ENCODE measurements around the gene FGFRL1.

Gene FGFRL1

DNA sequence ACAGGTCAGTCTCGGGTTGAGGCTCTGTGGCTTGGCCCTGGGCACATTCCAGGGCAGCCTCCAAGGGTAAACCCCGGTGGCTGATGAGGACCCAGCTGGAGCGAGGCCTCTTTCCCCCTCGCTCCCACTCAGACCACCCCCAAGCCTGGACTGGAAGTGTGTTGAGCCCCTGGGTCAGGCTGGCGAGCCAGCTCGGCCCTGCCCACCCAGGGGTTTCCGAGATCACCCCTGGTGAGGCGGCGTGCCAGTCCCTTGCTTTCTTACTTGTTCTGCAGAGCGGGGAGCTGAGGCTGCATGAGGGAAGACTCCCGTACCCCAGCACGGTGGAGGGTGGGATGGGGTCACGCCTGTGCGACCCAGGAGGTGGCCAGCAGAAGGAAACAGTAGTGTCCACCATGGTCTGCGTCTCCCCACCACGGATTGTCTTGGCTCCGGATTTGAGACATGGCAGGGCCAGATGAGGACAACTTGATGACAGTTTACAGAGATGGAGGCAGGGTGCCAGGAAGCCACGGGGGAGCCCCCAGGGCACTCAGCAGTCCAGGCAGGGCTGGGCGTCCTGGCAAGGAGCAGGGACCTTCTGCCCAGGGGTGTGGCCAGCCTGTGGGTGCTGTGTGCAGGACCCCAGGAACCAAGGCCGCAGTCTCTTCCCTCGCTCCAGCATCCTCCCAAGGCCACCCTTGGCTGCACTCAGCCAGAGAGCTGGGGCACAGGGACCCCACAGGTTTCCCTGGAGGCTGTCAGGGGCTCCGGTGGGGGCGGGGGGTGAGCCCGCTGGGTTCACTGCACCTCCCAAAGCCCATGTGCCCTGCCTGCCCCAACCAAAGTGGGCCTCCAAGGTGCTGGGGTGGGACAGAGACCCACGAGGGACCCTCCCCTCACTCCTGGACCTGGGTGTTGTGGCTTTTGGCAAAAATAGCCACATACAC lies 6.6 kb upstream of the FGFRL1 start:
- ATAC-seq (ENCODE audit: insufficient read depth, low read depth), result no peak
- H2AFZ ChIP-seq (ENCODE audit: low read depth, low read length), result no peak overlapping the region
- no peaks in the 10 kb centered on the region for H3K36me3 ChIP-seq (ENCODE audit: insufficient read depth, low read length)
- no peak overlapping the region for H3K27ac ChIP-seq (ENCODE audit: low read length)
- no peak overlapping the region for H3K9ac ChIP-seq (ENCODE audit: low read depth, low read length)
- H3K9me3 ChIP-seq (ENCODE audit: insufficient read depth, low read length, severe bottlenecking), result no peaks in the 10 kb centered on the region
- no peaks in the 10 kb centered on the region for H3K79me2 ChIP-seq (ENCODE audit: insufficient read depth, low read length)
- TF ChIP-seq, protein P1, sequence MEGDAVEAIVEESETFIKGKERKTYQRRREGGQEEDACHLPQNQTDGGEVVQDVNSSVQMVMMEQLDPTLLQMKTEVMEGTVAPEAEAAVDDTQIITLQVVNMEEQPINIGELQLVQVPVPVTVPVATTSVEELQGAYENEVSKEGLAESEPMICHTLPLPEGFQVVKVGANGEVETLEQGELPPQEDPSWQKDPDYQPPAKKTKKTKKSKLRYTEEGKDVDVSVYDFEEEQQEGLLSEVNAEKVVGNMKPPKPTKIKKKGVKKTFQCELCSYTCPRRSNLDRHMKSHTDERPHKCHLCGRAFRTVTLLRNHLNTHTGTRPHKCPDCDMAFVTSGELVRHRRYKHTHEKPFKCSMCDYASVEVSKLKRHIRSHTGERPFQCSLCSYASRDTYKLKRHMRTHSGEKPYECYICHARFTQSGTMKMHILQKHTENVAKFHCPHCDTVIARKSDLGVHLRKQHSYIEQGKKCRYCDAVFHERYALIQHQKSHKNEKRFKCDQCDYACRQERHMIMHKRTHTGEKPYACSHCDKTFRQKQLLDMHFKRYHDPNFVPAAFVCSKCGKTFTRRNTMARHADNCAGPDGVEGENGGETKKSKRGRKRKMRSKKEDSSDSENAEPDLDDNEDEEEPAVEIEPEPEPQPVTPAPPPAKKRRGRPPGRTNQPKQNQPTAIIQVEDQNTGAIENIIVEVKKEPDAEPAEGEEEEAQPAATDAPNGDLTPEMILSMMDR (IDR thresholded peaks at IDR 0.05; ENCODE audit: borderline replicate concordance, extremely low read depth, low read length, poor library complexity, severe bottlenecking), result no peak
- TF ChIP-seq EZH2 (IDR thresholded peaks at IDR 0.05; ENCODE audit: borderline replicate concordance, low read depth, low read length, severe bottlenecking), result no peak
- no peak overlapping the region for H3K4me3 ChIP-seq (ENCODE audit: low read depth in 1 of 2, low read length in 2 of 2)
- H3K4me1 ChIP-seq (ENCODE audit: insufficient read depth, low read length), result no peaks in the 10 kb centered on the region
- H3K27me3 ChIP-seq (ENCODE audit: insufficient read depth, low read length, poor library complexity), result no peaks in the 10 kb centered on the region
- DNase-seq, result no peak
- H4K20me1 ChIP-seq (ENCODE audit: insufficient read depth, low read length), result peaks cover 3% of the 10 kb centered on the region; the same call in 1 of the 2 replicates
- no peak overlapping the region for H3K4me2 ChIP-seq (ENCODE audit: insufficient read depth, low read length)

DNA sequence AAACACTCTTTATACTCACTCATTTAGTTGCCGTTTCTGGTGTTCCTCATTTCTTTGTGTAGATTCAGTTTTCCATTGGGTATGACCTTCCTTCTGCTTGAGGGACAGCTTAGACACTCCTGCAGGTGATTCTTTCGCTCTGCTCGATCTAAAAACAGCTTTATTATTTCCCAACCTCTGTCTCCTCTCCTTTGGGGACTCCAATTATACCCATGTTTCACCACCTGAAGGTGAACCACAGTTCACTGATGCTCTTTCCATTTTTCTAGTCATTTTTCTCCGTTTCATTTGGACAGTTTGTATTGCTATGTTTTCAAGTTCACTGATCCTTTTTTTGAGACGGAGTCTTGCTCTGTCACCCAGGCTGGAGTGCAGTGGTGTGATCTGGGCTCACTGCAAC lies 4.6 kb upstream of the FGFRL1 start:
- TF ChIP-seq, protein P1 (IDR thresholded peaks at IDR 0.05; ENCODE audit: borderline replicate concordance, extremely low read depth, low read length, poor library complexity, severe bottlenecking), result no peak
- no peak for TF ChIP-seq EZH2 (IDR thresholded peaks at IDR 0.05; ENCODE audit: borderline replicate concordance, low read depth, low read length, severe bottlenecking)
- no peak overlapping the region for H3K4me2 ChIP-seq (ENCODE audit: insufficient read depth, low read length)
- peaks cover 3% of the 10 kb centered on the region; the same call in 1 of the 2 replicates for H4K20me1 ChIP-seq (ENCODE audit: insufficient read depth, low read length)
- no peaks in the 10 kb centered on the region for H3K9me3 ChIP-seq (ENCODE audit: insufficient read depth, low read length, severe bottlenecking)
- H3K79me2 ChIP-seq (ENCODE audit: insufficient read depth, low read length), result no peaks in the 10 kb centered on the region
- H2AFZ ChIP-seq (ENCODE audit: low read depth, low read length), result no peak overlapping the region
- H3K27ac ChIP-seq (ENCODE audit: low read length), result no peak overlapping the region
- DNase-seq, result no peak
- ATAC-seq (ENCODE audit: insufficient read depth, low read depth), result no peak
- no peak overlapping the region for H3K9ac ChIP-seq (ENCODE audit: low read depth, low read length)
- H3K27me3 ChIP-seq (ENCODE audit: insufficient read depth, low read length, poor library complexity), result no peaks in the 10 kb centered on the region
- no peak overlapping the region for H3K4me3 ChIP-seq (ENCODE audit: low read depth in 1 of 2, low read length in 2 of 2)
- H3K4me1 ChIP-seq (ENCODE audit: insufficient read depth, low read length), result no peaks in the 10 kb centered on the region
- no peaks in the 10 kb centered on the region for H3K36me3 ChIP-seq (ENCODE audit: insufficient read depth, low read length)

DNA sequence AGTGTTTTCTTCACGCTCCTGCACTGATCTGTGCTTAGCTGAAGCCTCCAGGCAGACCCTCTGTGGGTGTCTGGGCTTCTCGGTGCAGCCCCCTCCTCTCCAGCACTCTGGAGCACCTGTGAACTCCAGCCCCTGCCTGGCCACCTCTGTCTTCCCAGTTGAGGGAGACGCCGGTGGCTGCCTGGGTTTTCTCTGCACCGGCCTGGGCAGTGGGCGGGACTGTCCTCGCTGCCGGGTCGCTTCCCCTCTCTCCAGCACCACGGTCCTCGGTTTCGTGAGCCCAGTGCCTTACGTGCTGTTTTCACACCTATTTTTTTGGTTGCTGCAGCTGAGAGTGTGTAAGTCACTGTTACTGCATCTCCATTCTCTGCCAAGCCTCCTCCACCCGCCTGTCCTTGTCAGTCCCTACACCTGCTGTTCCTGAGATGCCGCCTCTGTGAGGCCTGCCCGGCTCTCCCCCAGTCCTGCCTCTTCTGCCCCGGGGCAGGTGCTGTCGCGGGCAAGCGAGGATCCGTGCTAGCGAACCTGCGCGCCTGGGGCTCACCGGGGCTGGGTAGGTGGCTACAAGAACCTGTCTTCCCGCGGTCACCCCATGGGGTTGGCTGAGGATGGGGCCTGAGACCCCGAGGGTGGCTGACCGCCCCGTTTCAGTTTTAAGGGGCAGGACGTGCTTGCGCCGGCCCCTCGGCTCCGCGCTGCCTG lies 2.4 kb upstream of the FGFRL1 start:
- H3K9me3 ChIP-seq (ENCODE audit: insufficient read depth, low read length, severe bottlenecking), result no peaks in the 10 kb centered on the region
- no peak for DNase-seq
- no peak overlapping the region for H3K4me3 ChIP-seq (ENCODE audit: low read depth in 1 of 2, low read length in 2 of 2)
- no peaks in the 10 kb centered on the region for H3K4me1 ChIP-seq (ENCODE audit: insufficient read depth, low read length)
- H2AFZ ChIP-seq (ENCODE audit: low read depth, low read length), result no peak overlapping the region
- no peaks in the 10 kb centered on the region for H3K79me2 ChIP-seq (ENCODE audit: insufficient read depth, low read length)
- no peak for ATAC-seq (ENCODE audit: insufficient read depth, low read depth)
- H3K27me3 ChIP-seq (ENCODE audit: insufficient read depth, low read length, poor library complexity), result no peaks in the 10 kb centered on the region
- H4K20me1 ChIP-seq (ENCODE audit: insufficient read depth, low read length), result peaks cover 3% of the 10 kb centered on the region; the same call in 1 of the 2 replicates
- no peak for TF ChIP-seq EZH2 (IDR thresholded peaks at IDR 0.05; ENCODE audit: borderline replicate concordance, low read depth, low read length, severe bottlenecking)
- TF ChIP-seq, protein P1 (IDR thresholded peaks at IDR 0.05; ENCODE audit: borderline replicate concordance, extremely low read depth, low read length, poor library complexity, severe bottlenecking), result no peak
- H3K27ac ChIP-seq (ENCODE audit: low read length), result no peak overlapping the region
- H3K4me2 ChIP-seq (ENCODE audit: insufficient read depth, low read length), result no peak overlapping the region
- no peaks in the 10 kb centered on the region for H3K36me3 ChIP-seq (ENCODE audit: insufficient read depth, low read length)
- H3K9ac ChIP-seq (ENCODE audit: low read depth, low read length), result no peak overlapping the region

Data from DND-41 (cell line).